T-helper 2 cell (primary cell): ENCODE data around the gene ZDHHC1.

Experiments
- DNase-seq, 5 experiments: peaks; one replicate each; pipeline versions ENCODE4 v3.0.0 to v3.0.0-alpha.2; 2012 to 2022
- total RNA-seq, 2 donors: gene quantifications; one replicate each; lab custom pipeline; 2026; lab: John Stamatoyannopoulos, UW

The ZDHHC1 gene, protein sequence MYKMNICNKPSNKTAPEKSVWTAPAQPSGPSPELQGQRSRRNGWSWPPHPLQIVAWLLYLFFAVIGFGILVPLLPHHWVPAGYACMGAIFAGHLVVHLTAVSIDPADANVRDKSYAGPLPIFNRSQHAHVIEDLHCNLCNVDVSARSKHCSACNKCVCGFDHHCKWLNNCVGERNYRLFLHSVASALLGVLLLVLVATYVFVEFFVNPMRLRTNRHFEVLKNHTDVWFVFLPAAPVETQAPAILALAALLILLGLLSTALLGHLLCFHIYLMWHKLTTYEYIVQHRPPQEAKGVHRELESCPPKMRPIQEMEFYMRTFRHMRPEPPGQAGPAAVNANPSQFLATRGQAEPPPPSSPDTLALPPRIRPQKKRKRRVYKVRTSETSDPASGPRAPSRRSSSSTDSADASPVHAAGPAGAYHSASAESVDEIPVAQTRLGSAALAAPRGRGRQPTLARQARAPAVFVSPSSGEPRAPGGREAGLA
- total RNA-seq: 0 to 0.27 reads per million in 2 donors

DNA sequence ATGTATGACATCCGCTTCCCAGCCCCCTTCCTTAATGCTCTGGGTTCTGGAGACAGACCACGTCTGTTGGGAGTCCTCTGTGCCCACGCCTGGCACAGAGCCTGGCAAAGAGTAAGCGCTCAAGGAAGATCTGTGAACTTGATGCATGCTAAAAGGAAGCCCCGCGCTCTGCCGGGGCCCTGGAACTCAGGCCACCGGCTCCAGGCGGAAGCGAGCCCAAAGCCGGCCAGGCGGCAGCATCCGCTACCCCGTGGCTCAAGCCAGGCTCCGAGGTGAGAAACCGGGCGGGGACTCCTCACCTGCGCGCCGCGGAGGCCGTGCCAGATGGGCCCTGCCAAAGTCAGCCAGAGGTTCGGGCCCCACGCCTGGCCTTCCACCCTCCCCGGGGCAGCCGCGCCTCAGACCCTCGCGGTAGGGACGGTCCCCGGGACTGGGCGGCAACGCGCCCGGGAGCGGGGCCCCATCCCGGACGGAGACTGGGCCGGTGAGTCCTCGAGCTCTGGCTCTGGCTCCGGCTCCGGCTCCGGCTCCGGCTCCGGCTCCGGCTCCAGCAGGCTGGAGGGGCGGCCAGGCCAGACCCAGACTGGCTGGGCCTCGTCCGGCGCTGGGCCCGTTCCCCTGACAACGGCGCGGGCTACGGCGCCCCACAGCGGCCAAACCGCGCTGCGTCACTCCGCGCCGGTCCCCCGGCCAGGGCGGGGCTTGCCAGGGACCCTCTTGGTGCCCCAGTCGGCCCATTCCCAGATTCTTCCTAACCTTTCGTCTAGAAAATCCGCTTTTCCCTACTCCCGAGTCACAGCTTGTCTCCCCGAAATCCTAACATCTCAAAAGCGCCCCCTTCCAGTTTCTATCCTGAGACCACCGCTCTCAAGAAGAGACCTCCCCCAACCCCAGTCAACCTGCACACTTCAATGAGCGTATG is at the start of gene ZDHHC1:
ZDHHC1 (minus strand) TSS at position 606 of the 922 bp plus-strand sequence. CDS start 8,702 bp downstream, outside the sequence.
- peak in 3 of 5 experiments; percentile 30 to 45 (median 36) for DNase-seq

DNA sequence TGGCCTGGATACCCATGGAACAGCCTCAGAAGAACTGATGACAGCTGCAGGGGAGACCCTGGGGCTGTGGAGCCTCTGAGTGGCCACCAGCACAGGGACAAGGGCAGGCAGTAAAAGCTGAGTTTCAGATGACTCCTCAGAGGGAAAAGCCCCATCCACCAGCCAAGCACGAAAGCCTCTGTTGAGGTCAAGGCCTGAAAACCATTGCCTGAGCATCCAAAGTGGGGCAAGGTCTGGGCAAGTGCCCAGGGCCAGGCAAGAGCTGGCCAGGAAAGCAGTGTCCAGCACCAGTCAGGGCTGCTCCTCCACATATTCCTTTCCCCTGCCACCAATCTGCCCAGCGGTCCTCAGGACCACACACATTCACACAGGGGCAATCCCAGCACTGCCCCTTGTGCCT is 48.3 kb upstream of the ZDHHC1 start:
- DNase-seq: no peak

DNA sequence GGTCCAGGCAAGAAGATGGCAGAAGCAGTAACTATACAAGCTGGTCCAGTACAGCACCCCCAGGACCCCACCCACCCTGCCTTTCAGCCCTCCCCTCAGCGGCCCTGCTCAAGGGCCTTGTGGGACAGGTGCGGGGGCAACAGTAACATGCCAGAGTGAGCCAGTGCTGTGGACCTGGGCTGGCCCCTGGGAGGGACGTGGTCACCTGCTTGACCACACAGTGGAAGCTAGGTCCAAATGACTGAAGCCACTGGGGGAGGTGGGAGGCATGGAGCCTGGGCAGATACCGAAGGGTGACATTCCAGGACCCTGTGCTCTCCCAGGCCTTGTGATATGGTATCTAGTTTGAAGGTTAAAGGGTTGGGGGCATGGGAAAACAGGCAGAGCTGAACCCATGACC is 47.4 kb upstream of the ZDHHC1 start:
- DNase-seq: no peak

DNA sequence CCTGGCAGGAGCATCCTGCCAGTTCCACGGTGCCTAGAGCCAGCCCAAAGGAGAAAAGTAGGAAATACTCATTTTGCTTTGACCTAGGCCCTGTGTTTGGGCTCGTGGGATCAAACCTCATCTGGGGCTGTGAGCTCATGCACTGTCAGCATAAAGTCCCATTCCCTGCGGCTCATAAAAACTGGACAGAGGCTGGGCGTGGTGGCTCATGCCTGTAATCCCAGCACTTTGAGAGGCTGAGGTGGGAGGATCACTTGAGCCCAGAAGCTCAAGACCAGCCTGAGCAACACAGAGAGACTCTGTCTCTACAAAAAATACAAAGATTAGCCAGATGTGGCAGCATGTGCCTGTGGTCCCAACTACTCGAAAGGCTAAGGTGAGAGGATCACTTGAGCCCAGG is 46.8 kb upstream of the ZDHHC1 start:
- DNase-seq: no peak

DNA sequence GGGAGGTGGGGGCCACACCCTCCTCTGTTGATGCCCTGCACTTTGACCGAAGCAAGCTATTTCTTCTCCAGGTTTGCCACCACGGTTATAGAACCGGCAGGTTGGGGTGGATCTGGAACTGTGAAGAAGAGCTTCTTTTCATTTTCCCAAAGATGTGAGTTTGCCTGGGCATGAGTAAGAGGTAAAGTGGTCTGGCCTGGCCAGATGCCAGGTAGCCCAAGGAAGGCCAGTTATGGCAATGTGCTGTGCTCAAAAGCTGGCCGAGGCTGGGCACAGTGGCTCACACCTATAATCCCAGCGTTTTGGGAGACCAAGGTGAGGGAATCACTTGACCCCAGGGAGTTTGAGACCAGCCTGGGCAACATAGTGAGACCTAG is 46.0 kb upstream of the ZDHHC1 start:
- no peak for DNase-seq

DNA sequence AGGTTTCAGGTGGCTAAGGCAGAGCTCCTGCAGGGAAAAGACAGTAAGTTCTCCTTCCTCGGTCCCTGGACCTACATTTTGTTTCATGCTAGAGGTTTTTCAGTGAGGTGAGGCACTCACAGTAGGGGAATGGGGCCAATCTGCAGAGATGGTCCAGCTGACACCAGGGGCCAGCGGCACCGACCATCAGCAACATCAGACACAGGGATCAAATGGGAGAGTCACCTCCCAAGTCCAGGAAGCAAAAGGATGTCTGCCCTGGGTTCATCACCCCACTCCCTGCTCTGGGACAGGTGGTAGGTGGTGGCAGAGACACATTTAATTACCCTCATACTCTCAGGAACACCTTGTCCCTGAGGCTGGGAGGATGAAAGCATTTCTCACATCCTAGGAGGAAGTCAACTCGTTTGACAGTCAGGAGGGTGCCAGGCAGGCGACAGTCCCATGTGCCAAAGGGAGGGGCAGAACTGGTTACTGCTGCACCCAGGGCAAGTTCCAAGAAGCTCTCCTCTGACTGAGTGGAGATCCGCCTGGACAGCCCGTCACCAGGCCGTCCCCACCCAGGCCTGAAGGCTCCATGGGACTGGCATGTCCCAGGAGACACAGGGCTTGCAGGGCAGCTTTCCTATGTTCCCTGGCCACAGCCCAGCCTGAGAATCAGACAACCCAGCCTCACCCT is 45.5 kb upstream of the ZDHHC1 start:
- no peak for DNase-seq

DNA sequence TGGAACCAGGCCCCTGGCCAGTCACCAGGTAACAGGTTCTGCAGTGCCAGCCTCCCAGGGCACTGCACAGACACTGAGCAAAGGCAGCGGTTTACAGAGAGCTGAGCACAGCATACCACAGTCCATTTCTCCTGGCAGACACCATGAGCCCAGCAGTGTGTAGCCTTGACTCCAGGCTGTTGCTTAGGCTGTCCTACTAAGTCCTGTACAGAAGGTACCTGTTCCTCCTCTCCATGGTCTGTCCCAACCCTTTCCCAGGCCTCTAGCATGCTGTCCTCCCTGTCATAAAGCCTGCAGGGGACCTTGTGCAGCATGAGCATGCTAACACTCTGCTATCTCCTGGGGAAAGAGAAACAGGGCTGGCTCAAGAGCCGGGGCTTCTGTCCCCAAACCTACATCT is 44.7 kb upstream of the ZDHHC1 start:
- no peak for DNase-seq

DNA sequence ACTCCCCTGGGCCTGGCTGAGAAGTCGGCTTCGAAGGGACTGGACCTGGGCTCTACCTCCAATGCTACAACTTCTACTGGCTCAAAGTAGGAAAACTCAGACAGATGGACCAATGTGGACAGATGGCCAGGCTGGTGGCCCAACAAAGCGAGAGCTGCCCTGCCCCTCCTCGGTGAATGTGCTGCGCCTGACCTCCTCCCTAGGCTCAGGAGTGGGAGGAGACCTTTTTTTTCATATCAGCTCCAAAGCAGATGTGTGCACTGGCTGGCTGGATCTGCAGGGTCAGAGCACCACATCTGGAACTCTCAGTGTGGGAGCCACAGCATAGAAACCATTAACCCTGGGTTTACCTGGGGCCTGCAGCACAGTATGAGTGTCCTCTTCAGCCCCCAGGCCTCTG is 43.9 kb upstream of the ZDHHC1 start:
- no peak for DNase-seq

DNA sequence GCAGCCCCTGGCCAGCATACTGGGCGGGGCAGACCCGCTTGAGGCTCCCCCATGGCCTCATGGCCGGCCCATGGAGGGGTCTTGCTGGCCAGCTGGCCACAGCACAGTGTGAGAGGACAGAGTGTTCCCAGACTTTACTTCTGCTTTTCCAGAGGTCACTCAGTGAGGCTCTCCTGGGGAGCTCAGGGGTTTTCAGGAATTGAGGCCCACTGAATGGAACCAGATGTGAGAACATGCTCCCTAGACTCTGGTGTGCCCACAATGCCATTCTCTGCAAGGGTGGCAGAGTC is 43.5 kb upstream of the ZDHHC1 start:
- no peak for DNase-seq

DNA sequence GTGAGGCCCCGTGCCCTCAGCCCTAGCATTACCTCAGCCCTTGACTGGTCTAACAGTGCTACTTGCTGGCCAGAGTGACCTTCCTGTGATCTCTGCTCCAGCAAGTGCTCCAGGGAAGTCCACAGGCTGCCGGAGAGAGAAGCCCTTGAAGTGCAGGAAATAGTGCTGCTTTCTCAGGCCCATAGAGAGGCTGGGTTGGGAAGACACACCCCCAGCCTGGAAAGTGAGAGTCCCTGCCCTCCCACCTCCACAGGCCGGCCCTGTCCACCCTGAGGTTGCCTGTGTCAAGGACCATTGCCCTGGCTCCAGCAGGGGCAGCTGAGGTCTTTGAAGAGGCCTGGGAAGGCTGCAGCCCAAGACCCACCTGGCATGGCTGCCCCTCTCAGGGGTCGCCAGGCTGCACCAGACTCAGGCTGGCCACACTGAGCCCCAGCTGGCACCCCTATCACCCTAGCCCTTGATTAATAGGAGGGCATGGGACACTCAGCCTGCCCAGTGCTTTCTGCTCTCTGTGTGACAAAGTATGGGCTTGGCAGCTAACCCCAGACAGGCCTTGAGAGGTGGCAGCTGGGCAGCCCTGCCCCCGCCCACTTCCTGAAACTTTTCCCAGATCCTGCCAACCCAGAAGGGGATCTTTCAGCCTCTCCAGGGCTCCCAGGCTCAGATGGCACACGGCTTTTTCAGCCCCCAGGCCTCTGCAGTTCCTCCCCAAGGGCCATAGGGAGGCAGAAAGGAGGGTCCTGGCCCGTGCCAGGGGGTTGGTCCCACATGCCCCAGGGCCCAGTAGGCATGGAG is 43.0 kb upstream of the ZDHHC1 start:
- no peak for DNase-seq

DNA sequence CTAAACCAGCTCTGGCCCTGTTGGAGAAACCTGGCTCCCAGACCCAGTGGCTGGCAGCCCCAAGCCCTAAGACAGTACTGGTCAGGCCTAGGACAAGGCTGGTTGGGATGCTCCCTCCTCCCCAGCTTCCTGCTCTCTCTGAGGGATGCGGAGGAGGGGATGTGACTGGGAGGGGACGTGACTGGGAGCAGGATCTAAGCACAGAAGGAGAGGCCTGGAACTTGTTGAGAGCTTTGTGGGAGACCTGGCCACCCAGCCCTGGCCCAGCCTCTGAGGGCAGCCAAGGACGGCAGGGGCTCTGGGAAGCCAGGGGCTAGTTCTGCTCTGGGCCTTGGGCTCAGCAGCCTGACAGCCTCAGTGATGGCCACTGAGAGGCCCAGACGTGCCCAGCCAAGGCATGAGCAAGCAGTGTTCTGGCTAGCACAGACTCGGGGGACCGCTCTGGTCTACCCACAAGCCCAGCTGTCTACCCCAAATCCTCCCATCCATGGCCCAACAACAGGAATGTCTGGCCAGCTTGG is 41.9 kb upstream of the ZDHHC1 start:
- DNase-seq: no peak

DNA sequence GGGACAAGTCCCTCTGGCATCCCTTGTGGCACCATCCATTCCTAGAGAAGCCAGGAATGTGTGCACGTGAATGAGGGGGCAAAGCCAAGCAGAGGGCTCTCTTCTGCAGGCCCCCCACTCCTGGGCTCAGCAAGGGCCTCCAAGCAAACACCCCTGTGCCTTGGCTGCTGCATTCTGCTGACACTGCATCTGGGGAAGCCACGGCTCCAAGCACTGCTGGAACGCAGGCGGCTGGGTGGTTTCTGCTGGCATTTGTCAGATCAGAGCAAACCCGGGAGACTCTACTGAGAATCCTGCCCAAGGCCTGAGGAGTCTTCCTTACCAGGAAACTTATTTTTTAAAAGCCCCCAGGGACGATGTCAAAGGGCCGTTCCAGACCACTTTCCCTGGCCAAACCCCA is 41.3 kb upstream of the ZDHHC1 start:
- DNase-seq: no peak

DNA sequence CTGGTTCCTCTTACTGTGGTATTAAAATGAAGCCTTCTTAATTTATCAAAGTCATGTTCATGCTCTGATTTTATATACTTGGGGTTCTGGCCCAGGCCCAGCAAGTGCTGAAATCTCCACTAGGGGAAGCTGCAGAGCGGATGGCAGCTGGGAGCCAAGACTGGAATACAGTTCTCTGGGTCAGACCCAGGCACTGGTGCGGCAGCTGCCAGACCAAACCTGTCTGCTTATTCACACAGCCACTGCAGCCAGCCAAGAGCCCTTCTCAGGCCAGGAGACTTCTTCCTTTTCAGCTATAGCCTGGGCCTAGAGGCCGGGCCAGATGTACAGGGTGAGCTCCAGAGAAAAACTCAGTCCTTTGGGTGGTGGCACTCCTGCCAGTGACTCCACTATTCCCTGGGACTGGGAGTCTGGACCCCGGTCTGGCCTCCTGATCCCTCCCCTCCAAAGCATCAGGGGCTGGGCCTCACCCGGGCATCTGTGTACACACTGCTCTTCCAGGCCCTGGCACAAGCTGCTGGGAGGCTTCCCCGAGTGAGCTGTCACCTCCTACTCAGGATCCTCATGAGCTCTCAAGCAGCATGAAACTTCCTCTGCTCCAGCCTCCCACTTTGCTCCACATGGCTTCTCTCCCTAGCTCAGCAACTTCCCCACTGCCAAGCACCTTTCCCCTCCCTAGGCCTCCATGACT is 40.3 kb upstream of the ZDHHC1 start:
- no peak for DNase-seq

DNA sequence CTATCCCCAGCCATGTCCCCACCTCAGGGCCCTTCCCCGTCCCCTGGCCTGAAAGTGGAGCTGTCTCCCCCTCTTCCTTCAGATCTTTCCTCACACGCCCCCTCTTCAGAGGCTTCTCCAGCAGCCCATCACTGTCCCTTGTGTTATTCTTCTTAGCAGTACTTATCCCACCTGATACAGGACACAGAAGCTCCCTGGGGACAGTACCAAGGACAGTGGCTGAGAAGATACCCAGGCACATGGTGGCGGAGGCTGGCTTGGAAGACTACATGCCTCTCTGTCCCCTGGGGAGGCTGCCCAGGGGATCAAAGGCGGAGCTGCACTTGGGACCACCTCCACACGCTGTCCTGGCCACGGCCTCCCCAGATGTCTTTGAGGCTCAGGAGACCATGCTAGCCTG is 38.6 kb upstream of the ZDHHC1 start:
- DNase-seq: no peak

DNA sequence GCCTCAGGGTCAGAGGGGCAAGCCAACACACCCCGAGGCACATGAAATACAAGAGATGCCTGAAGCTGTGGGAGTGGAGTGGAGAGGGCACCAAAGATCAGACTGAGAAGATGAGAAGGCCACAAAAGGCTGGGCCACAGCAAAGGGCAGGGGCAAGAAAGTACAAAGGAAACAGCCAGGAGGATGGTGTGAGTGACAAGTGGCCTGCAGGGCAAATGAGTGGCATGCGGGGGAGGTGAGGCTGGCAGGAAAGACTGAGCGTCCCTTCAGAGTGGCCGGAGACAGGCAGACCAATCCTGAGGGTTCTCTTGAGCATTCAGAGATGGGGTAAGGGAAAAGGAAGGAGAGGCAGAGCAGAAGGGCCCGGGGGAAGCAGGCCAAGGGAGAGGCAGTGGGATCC is 37.8 kb upstream of the ZDHHC1 start:
- DNase-seq: no peak

DNA sequence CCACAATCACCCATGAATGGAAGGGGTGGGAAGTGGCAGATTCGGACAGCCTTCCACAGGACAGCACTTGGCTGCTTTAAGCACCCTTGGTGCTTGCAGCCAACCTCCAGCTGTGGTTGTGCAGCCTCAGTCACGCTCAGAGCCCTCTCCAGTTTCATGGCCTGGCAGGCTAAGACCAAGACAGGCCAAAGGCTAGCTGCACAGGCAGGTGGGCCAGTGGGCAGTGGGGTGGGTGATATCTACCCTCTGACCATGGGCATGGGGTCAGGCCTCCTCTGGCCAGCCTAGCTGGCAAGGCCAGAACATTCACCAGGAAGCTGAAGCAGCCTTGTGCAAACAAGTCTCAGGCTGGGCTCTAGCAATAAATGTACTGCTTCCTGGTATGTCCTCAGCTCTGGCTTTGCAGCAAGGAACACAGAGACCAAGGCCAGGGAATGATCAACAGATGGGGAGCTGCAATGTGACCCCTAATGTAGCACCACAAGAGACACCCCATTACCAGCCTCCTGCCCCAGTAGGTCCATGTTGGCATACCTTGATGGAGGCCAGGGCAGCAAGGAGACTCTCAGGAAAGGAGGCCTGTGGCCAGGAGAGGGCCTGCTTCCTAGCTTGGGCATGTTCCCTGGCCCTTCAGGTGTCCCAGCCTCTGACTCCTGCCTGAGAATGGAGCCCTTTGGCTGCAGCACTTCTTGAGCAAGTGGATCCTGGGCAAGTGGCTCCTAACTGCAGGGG is 35.6 kb upstream of the ZDHHC1 start:
- DNase-seq: no peak

DNA sequence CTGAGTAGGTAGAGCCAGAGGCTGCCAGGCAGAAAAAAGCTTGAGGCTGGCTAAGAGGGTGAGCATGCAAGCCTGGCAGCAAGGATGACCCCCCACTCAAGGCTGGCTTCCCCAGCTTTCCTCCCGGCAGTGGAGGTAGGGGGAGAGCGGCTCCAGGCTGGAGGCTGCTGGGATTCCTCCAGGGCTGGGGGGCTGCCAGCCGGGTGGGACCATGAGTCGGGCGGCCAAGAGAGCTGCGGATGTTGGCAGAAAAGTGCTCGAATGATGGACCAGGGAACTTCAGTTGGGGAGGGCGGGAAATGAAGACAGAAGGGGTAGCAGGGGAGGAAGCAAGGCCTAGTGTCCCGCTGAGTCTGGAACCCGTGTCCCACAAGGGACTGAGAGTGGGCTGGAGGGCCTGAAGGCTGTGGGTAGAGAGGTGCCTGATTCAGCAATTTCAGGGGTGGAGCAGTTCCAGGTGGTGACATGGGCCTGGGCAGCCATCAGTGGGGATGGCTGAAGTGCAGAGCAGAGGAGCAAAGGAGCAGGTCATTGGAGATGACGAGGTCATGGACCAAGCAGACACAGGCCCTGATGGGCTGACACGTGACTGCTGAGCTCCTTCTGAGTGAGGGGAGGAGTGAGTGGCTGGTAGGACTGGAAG is 34.9 kb upstream of the ZDHHC1 start:
- DNase-seq: no peak

DNA sequence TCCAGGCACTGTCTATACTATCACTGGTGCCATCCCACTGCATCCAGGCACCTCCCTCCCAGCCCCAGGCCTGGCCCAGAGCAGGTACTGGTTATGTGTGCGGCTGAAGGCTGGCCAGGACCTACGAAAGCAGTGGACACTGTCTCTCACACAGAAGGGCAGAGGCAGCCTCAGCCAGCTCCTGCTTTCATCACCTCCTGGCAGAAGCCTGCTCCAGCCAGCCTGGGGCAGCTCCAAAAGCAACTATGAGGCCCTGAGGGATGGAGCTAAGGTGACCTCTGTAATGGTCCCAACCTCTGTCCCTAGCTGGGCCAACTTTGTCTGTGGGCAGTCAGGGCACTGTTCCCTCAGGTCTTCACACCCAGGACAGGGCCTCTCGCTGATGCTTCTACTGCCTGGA is 33.5 kb upstream of the ZDHHC1 start:
- DNase-seq: no peak

DNA sequence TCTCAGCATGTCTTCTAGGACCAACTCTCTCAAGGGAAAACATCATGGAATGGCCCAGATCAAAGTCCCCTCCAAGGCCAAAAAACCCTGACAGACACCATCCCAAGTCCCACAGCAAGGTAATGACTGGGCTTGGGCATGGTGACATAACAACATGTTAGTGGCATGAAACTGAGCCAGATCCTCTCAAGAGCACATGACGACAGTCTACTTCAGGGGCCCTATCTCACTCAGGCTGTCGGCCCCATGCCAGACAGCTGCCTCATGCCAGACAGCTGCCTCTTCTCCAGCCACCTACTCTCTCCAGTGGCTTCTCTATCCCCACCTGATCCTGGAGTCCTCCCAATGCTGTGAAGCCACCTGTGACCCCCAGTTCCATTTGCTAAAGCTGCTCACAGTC is 33.1 kb upstream of the ZDHHC1 start:
- DNase-seq: no peak

DNA sequence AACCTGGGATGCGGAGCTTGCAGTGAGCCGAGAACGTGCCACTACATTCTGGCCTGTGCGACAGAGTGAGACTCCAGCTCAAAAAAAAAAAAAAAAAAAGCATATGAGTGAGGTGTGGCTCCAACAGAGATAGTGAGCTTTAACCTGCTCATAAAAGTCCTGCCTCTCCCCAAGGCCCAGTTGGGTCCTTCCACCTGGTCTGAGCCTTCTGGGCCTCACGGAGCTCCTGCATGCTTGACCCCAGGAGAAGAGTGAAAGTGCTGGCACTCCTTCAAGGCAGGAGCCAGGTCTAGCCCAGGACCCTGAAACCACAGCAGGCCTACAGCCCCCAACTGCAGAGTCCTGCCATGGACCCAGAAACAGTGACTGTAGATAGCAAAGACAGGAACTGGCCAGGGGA is 32.3 kb upstream of the ZDHHC1 start:
- DNase-seq: no peak
